Neural cell (in vitro differentiated cells): ENCODE data around the gene COPS7A. TPM values are rescaled to one million over a fixed set of nuclear protein-coding genes. Genes with fewer than 3 reads are reported as not detected.

Experiments
- H2AFZ ChIP-seq: fragments of 200-600, 300-800 bp; sonication (generic), shearing (Covaris generic); 2 replicates; pipeline ENCODE4 v1.6.0; 2014; ENCODE audit warnings: low read depth, mild to moderate bottlenecking, antibody characterized with exemption, low read length, moderate library complexity
- H3F3A ChIP-seq: fragments of 200-600 bp; shearing (Covaris generic); 2 replicates; pipeline ENCODE4 v1.6.1; 2016; ENCODE audit warnings: mild to moderate bottlenecking, moderate library complexity, mixed read lengths, antibody characterized with exemption, low read length; ENCODE audit not compliant: insufficient read depth, poor library complexity, severe bottlenecking
- H3K27ac ChIP-seq: fragments of 200-600, 300-800 bp; sonication (generic), shearing (Covaris generic); 2 replicates; pipeline ENCODE4 v1.5.1; 2014; ENCODE audit warnings: mild to moderate bottlenecking, low read length, moderate library complexity
- H3K27me3 ChIP-seq: fragments of 300-800, 200-600 bp; sonication (generic), shearing (Covaris generic); 2 replicates; pipeline ENCODE4 v1.6.0; 2014; ENCODE audit warnings: mild to moderate bottlenecking, low read depth, low read length, moderate library complexity; ENCODE audit not compliant: insufficient read depth
- H3K36me3 ChIP-seq: fragments of 300-800, 200-600 bp; sonication (generic), shearing (Covaris generic); 2 replicates; pipeline ENCODE4 v1.5.1; 2014; ENCODE audit warnings: mild to moderate bottlenecking, antibody characterized with exemption, low read length, moderate library complexity; ENCODE audit not compliant: insufficient read depth
- H3K4me2 ChIP-seq: fragments of 300-800, 200-600 bp; sonication (generic), shearing (Covaris generic); 2 replicates; pipeline ENCODE4 v1.6.0; 2014; ENCODE audit warnings: mild to moderate bottlenecking, low read length
- H3K4me3 ChIP-seq: fragments of 300-800, 200-600 bp; sonication (generic), shearing (Covaris generic); 2 replicates; pipeline ENCODE4 v1.5.1; 2014; ENCODE audit warnings: mild to moderate bottlenecking, low read length, moderate library complexity
- H3K79me2 ChIP-seq: fragments of 200-600 bp; shearing (Covaris generic); replicated peaks from 2 replicates; pipeline ENCODE4 v1.6.0; 2014; ENCODE audit warnings: mild to moderate bottlenecking, low read length, moderate library complexity; ENCODE audit not compliant: insufficient read depth
- H3K9ac ChIP-seq: fragments of 300-800, 200-600 bp; sonication (generic), shearing (Covaris generic); 2 replicates; pipeline ENCODE4 v1.6.1; 2016; ENCODE audit warnings: mild to moderate bottlenecking, low read length, mixed read lengths
- H3K9me2 ChIP-seq: fragments of 200-600 bp; shearing (Covaris generic); 2 replicates; pipeline ENCODE4 v1.6.1; 2016; ENCODE audit warnings: mild to moderate bottlenecking, low read length, mixed read lengths; ENCODE audit not compliant: insufficient read depth
- H3K9me3 ChIP-seq: fragments of 200-600, 300-800 bp; sonication (generic), shearing (Covaris generic); 2 replicates; pipeline ENCODE4 v1.6.1; 2016; ENCODE audit warnings: mild to moderate bottlenecking, mixed run types, low read length, moderate library complexity, mixed read lengths
- H4K20me1 ChIP-seq: fragments of 200-600 bp; shearing (Covaris generic); 2 replicates; pipeline ENCODE4 v1.6.1; 2016; ENCODE audit warnings: mild to moderate bottlenecking, mixed run types; ENCODE audit not compliant: insufficient read depth
- EP300 ChIP-seq: fragments of 450-650 bp; conservative IDR thresholded peaks from 2 replicates; pipeline ENCODE4 v1.6.1; 2014; ENCODE audit warnings: antibody characterized with exemption, mild to moderate bottlenecking, moderate library complexity; ENCODE audit not compliant: poor library complexity, severe bottlenecking
- EZH2 ChIP-seq: fragments of 200-600, 300-800 bp; shearing (Covaris generic), sonication (generic); IDR thresholded peaks from 2 replicates; pipeline ENCODE4 v1.6.1; 2014; ENCODE audit warnings: antibody characterized with exemption, low read length, borderline replicate concordance, mild to moderate bottlenecking; ENCODE audit not compliant: insufficient read depth, poor library complexity, severe bottlenecking
- MXI1 ChIP-seq: fragments of 450-650 bp; conservative IDR thresholded peaks from 2 replicates; pipeline ENCODE4 v1.6.1; 2014; ENCODE audit warnings: antibody characterized with exemption, mild to moderate bottlenecking; ENCODE audit not compliant: poor library complexity, severe bottlenecking
- POLR2AphosphoS5 ChIP-seq: IDR thresholded peaks from 2 replicates; pipeline ENCODE4 v1.6.1; 2012
- RAD21 ChIP-seq: fragments of 450-650 bp; conservative IDR thresholded peaks from 2 replicates; pipeline ENCODE4 v1.6.1; 2014; ENCODE audit warnings: antibody characterized with exemption, mild to moderate bottlenecking, moderate library complexity
- REST ChIP-seq: IDR thresholded peaks from 2 replicates; pipeline ENCODE4 v1.6.1; 2012; ENCODE audit warnings: borderline replicate concordance
- SMC3 ChIP-seq: fragments of 450-650 bp; conservative IDR thresholded peaks from 2 replicates; pipeline ENCODE4 v1.6.1; 2014; ENCODE audit warnings: antibody characterized with exemption, mild to moderate bottlenecking, moderate library complexity; ENCODE audit not compliant: poor library complexity
- TAF1 ChIP-seq: IDR thresholded peaks from 2 replicates; pipeline ENCODE4 v1.6.1; 2012; ENCODE audit warnings: low read depth
- polyA plus RNA-seq: library from polyadenylated mRNA; depleted of rRNA; stranded (reverse); fragments of >200 nt; gene quantifications from 2 replicates; pipeline ENCODE4 v1.2.3, GENCODE V29; 2014
- TF ChIP-seq, protein P1 (sequence below): fragments of 450-650 bp; IDR thresholded peaks from 2 replicates; pipeline ENCODE4 v1.5.1; 2014; ENCODE audit warnings: antibody characterized with exemption, mild to moderate bottlenecking, moderate library complexity; ENCODE audit not compliant: poor library complexity, severe bottlenecking

Gene COPS7A
- polyA plus RNA-seq, 1 donor from 2014 or later = 45.8 TPM

- TF ChIP-seq RAD21 (peak; percentile 35), EP300 (no peak), SMC3 (no peak), MXI1 (no peak), POLR2AphosphoS5 (no peak), REST (no peak)
- TF ChIP-seq, protein P1, sequence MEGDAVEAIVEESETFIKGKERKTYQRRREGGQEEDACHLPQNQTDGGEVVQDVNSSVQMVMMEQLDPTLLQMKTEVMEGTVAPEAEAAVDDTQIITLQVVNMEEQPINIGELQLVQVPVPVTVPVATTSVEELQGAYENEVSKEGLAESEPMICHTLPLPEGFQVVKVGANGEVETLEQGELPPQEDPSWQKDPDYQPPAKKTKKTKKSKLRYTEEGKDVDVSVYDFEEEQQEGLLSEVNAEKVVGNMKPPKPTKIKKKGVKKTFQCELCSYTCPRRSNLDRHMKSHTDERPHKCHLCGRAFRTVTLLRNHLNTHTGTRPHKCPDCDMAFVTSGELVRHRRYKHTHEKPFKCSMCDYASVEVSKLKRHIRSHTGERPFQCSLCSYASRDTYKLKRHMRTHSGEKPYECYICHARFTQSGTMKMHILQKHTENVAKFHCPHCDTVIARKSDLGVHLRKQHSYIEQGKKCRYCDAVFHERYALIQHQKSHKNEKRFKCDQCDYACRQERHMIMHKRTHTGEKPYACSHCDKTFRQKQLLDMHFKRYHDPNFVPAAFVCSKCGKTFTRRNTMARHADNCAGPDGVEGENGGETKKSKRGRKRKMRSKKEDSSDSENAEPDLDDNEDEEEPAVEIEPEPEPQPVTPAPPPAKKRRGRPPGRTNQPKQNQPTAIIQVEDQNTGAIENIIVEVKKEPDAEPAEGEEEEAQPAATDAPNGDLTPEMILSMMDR = no peak
- Histone ChIP-seq H3F3A (no peaks in the 10 kb centered on the region), H2AFZ (no peak overlapping the region), H3K9me3 (no peaks in the 10 kb centered on the region), H3K4me3 (peak overlapping the region; percentile 97), H3K9me2 (no peaks in the 10 kb centered on the region), H3K4me2 (no peak overlapping the region), H3K27ac (no peak overlapping the region), H3K9ac (no peak overlapping the region), H3K27me3 (no peaks in the 10 kb centered on the region), H3K79me2 (peaks cover 8% of the 10 kb centered on the region), H3K36me3 (no peaks in the 10 kb centered on the region), H4K20me1 (no peaks in the 10 kb centered on the region)
Measured at GRCh38 chr12:6697584-6698351, 26.1 kb upstream of the COPS7A start.

DNA sequence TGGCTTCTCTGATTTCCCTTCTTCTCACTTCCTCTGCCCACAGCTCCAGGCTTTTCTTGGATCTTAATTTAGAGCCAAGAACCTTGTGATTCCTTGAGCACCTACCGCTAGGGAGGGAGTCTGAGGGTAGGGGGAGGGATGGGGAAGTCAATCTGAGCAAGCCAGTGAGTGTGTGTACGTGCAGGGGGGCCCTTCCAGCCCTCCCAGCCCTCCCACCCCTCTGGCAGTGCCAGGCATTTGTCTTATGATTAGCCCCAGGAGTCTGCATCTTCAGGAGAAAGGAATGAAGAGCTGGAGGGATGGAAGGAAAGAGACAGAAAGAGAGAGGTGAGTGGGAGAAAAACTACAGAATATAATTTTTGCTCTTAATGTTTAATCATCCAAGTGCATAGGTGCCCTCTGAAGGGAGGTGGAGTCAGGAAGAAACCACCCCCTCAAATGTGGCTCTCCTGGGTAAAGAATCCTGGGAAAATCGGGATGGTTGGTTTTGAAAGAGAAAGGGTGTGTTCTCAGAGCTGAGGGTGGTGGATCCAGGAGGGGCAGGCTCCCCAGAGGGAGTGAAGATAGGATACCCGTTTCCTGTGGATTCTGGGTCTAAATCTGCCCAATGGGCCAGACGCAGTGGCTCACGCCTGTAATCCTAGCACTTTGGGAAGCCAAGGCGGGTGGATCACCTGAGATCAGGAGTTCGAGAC lies 25.3 kb upstream of the COPS7A start:
- no peaks in the 10 kb centered on the region for H4K20me1 ChIP-seq
- H3K4me2 ChIP-seq = no peak overlapping the region
- TF ChIP-seq SMC3 = no peak
- TF ChIP-seq RAD21 = no peak
- TF ChIP-seq POLR2AphosphoS5 = no peak
- TF ChIP-seq MXI1 = no peak
- TF ChIP-seq REST = no peak
- no peak for TF ChIP-seq TAF1
- no peak for TF ChIP-seq EZH2
- TF ChIP-seq EP300 = no peak
- TF ChIP-seq, protein P1 = no peak
- no peaks in the 10 kb centered on the region for H3K36me3 ChIP-seq
- no peaks in the 10 kb centered on the region for H3K9me2 ChIP-seq
- peaks cover 8% of the 10 kb centered on the region for H3K79me2 ChIP-seq
- no peak overlapping the region for H3K9ac ChIP-seq
- no peak overlapping the region for H2AFZ ChIP-seq
- H3K27me3 ChIP-seq = no peaks in the 10 kb centered on the region
- peak overlapping the region; percentile 97 for H3K4me3 ChIP-seq
- H3K9me3 ChIP-seq = no peaks in the 10 kb centered on the region
- no peaks in the 10 kb centered on the region for H3F3A ChIP-seq
- no peak overlapping the region for H3K27ac ChIP-seq
